ENCODE results near the gene RBMS3. TPM values are rescaled to one million over a fixed set of nuclear protein-coding genes. Genes with fewer than 3 reads are reported as not detected.

Gene RBMS3
- total RNA-seq, 1 donor from 2014 or later: 3.4 TPM

- FAIRE-seq (no peak), DNase-seq (ENCODE audit: low read depth) (no peak)
- no peak for TF ChIP-seq CTCF (IDR thresholded peaks at IDR 0.05; ENCODE audit: insufficient read depth, low read length, severe bottlenecking)
- Histone ChIP-seq H3K36me3 (ENCODE audit: control insufficient read depth, insufficient read depth, low read length) (no peaks in the 10 kb centered on the region), H3K27me3 (ENCODE audit: control insufficient read depth, insufficient read depth, low read length) (no peaks in the 10 kb centered on the region), H3K4me3 (ENCODE audit: low read depth, low read length) (no peak overlapping the region)
Observed at GRCh38 chr3:29345516-29346300, 64.8 kb downstream of the RBMS3 start.

GRCh38 chr3:29346828-29347227 lies 66.0 kb downstream of the RBMS3 start:
- TF ChIP-seq CTCF (IDR thresholded peaks at IDR 0.05; ENCODE audit: insufficient read depth, low read length, severe bottlenecking): no peak
- Histone ChIP-seq H3K36me3 (ENCODE audit: control insufficient read depth, insufficient read depth, low read length) (no peaks in the 10 kb centered on the region), H3K4me3 (ENCODE audit: low read depth, low read length) (no peak overlapping the region), H3K27me3 (ENCODE audit: control insufficient read depth, insufficient read depth, low read length) (no peaks in the 10 kb centered on the region)
- DNase-seq (ENCODE audit: low read depth) (no peak), FAIRE-seq (no peak)

GRCh38 chr3:29347412-29347811 lies 66.5 kb downstream of the RBMS3 start:
- Histone ChIP-seq H3K36me3 (ENCODE audit: control insufficient read depth, insufficient read depth, low read length) (no peaks in the 10 kb centered on the region), H3K4me3 (ENCODE audit: low read depth, low read length) (no peak overlapping the region), H3K27me3 (ENCODE audit: control insufficient read depth, insufficient read depth, low read length) (no peaks in the 10 kb centered on the region)
- FAIRE-seq (no peak), DNase-seq (ENCODE audit: low read depth) (no peak)
- TF ChIP-seq CTCF (IDR thresholded peaks at IDR 0.05; ENCODE audit: insufficient read depth, low read length, severe bottlenecking): no peak

- DNase-seq (ENCODE audit: low read depth) (no peak), FAIRE-seq (no peak)
- Histone ChIP-seq H3K36me3 (ENCODE audit: control insufficient read depth, insufficient read depth, low read length) (no peaks in the 10 kb centered on the region), H3K27me3 (ENCODE audit: control insufficient read depth, insufficient read depth, low read length) (no peaks in the 10 kb centered on the region), H3K4me3 (ENCODE audit: low read depth, low read length) (no peak overlapping the region)
- no peak for TF ChIP-seq CTCF (IDR thresholded peaks at IDR 0.05; ENCODE audit: insufficient read depth, low read length, severe bottlenecking)
Observed at GRCh38 chr3:29348316-29348715, 67.4 kb downstream of the RBMS3 start.

GRCh38 chr3:29349049-29349448 lies 68.2 kb downstream of the RBMS3 start:
- H3K36me3 ChIP-seq (ENCODE audit: control insufficient read depth, insufficient read depth, low read length): no peaks in the 10 kb centered on the region
- TF ChIP-seq CTCF (IDR thresholded peaks at IDR 0.05; ENCODE audit: insufficient read depth, low read length, severe bottlenecking): no peak
- DNase-seq (ENCODE audit: low read depth): no peak
- H3K4me3 ChIP-seq (ENCODE audit: low read depth, low read length): no peak overlapping the region
- H3K27me3 ChIP-seq (ENCODE audit: control insufficient read depth, insufficient read depth, low read length): no peaks in the 10 kb centered on the region
- FAIRE-seq: no peak

- no peak for FAIRE-seq
- DNase-seq (ENCODE audit: low read depth): no peak
- TF ChIP-seq CTCF (IDR thresholded peaks at IDR 0.05; ENCODE audit: insufficient read depth, low read length, severe bottlenecking): no peak
- no peaks in the 10 kb centered on the region for H3K27me3 ChIP-seq (ENCODE audit: control insufficient read depth, insufficient read depth, low read length)
- H3K4me3 ChIP-seq (ENCODE audit: low read depth, low read length): no peak overlapping the region
- H3K36me3 ChIP-seq (ENCODE audit: control insufficient read depth, insufficient read depth, low read length): no peaks in the 10 kb centered on the region
Observed at GRCh38 chr3:29353807-29354206, 72.9 kb downstream of the RBMS3 start.

Measured in bronchial epithelial cell (primary cell).